ENCODE data around the gene CELSR1.

CELSR1 gene

GRCh38 chr22:46439111-46439510, 98.3 kb downstream of the CELSR1 start:
- Histone ChIP-seq H3K27ac (no peak overlapping the region), H3K4me3 (no peak overlapping the region)
- TF ChIP-seq CTCF (IDR thresholded peaks at IDR 0.05): no peak
- no peak for DNase-seq (ENCODE audit: low spot score)

DNA sequence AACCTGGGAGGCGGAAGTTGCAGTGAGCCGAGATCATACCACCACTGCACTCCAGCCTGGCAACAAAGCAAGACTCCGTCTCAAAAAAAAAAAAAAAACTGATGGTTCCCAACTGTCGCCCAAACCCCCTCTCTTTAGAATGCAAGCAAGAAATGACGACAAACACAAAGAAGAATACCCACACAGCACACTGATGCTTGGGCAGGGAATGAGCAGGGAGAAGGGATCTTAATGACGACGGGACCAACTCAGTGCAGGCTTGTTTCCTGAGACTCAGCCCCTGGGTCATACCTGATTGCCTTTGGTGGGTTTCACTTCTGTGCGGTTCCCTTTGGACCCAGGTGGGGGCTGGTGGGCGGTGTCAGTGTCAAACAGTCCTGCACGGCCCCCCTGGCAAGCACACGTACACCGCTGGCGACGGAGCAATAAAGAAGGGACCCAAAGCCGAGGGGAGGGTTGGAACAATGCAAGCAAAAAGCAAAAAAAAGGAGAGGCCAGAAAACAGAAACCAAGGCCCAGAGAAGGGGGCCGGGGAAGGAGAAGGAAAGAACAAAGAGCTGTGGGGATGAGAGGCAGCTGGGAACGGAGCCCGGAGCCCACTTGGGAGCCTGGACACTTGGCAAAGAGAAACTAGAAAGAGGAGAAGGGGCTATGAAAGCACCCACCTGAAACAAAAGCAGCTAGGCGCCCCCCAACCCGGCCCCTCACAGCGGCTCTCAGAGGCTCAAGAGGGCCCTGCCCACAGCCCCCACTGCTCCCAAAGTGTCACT, 99.6 kb downstream of the CELSR1 start:
- no peak overlapping the region for H3K4me3 ChIP-seq
- TF ChIP-seq CTCF (IDR thresholded peaks at IDR 0.05): no peak
- DNase-seq (ENCODE audit: low spot score): no peak
- no peak overlapping the region for H3K27ac ChIP-seq

- DNase-seq (ENCODE audit: low spot score): no peak
- H3K27ac ChIP-seq: no peak overlapping the region
- no peak for TF ChIP-seq CTCF (IDR thresholded peaks at IDR 0.05)
- H3K4me3 ChIP-seq: no peak overlapping the region
Measured at GRCh38 chr22:46436595-46437175, 100.7 kb downstream of the CELSR1 start.

GRCh38 chr22:46433318-46433717, 104.1 kb downstream of the CELSR1 start:
- no peak for TF ChIP-seq CTCF (IDR thresholded peaks at IDR 0.05)
- H3K4me3 ChIP-seq: no peak overlapping the region
- H3K27ac ChIP-seq: no peak overlapping the region
- no peak for DNase-seq (ENCODE audit: low spot score)

DNA sequence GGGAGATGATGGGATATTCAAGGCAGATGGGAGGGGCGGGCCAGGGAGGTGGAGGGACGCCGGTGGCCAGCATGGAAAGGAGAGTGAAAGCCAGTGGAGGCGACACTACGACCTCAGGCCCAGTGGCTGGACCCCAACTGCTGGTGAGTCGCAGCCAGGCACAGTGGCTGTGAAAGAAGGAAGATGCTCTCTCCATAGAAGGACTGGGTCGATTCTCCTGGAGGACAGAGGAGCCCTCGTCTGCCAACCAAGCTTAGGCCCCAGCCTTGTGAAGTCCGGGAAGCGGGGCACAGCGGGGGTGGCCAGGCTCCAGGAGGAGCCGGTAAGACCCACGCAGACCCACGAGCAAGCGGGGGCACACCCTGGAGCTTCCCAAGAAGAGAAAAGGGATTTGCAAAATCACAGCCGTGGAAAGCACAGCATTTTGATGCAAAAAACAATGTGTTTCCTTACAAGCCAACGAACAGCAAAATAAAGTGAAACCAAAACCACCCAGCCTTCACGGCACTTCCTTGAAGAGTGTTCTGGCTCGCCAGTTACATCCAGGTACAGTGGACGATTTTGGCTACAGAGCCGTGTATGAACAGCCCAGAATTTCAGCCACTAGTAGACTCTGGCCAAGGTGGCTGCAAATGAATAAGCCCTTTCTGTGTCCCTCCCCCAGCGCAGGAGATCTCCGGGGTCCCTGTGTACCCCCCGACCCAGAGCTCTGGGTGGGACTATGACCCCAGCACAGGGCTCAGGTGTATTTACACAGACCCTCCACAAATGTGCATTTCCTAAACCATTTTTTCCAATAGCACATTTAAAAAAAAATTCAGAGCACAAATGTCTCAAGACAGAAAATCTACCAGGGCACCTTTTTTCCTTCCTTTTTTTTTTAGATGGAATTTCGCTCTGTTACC, 105.0 kb downstream of the CELSR1 start:
- no peak overlapping the region for H3K27ac ChIP-seq
- no peak for TF ChIP-seq CTCF (IDR thresholded peaks at IDR 0.05)
- peak overlapping the region; percentile 24 for H3K4me3 ChIP-seq
- DNase-seq (ENCODE audit: low spot score): no peak

DNA sequence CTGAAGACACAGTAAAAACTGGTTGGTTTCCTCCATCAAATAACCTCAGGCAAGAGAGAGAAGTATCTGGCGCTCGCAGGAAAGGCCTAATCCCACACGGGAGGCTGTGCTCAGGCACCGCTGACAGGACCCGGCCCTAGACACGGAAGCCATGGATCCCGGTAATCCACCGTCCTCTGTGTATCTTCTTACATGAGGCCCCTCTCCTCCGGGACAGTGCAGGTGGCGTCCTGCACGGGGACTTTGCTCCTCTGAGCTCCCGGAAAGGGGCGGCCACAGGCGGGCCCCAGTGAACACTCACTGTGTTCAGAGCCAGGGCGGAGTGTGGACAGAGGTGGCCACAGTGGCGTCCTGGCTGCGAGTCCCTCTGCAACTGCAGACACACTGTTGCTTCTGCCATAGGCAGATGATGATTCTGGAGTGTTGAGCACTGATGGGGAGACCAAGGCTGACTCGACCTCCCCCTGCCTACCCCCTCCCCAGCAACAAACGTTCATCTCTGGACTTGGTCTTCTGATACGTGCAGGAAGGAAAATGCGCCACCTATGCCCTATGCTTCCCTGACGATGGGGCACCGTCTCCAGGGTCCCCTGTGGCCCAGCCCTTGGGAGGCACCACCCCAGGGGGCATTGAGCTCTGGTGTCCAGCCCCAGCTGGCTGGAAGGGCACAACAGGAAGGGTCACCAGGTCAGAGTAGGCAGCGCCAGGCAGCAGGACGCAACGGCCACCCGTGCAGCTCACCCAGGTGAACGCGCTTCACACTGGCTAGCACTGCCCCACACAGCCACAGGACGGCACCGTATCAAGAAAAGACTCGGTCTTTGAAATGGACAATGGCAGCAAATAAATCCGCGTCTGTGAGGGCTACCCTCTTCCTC, 106.2 kb downstream of the CELSR1 start:
- no peak for TF ChIP-seq CTCF (IDR thresholded peaks at IDR 0.05)
- Histone ChIP-seq H3K27ac (no peak overlapping the region), H3K4me3 (no peak overlapping the region)
- no peak for DNase-seq (ENCODE audit: low spot score)

Measured in coronary artery (tissue), 2 donors.